ENCODE measurements around the gene WWOX. TPM values are rescaled to one million over a fixed set of nuclear protein-coding genes. Genes with fewer than 3 reads are reported as not detected.
A peak's percentile ranks its signal among the peaks of the same experiment; 100 is the strongest.

WWOX gene
- polyA plus RNA-seq, 1 donor (not counting 4 experiments of a cell fraction or from before 2014, with no cell fraction given): 5.1 TPM

DNA sequence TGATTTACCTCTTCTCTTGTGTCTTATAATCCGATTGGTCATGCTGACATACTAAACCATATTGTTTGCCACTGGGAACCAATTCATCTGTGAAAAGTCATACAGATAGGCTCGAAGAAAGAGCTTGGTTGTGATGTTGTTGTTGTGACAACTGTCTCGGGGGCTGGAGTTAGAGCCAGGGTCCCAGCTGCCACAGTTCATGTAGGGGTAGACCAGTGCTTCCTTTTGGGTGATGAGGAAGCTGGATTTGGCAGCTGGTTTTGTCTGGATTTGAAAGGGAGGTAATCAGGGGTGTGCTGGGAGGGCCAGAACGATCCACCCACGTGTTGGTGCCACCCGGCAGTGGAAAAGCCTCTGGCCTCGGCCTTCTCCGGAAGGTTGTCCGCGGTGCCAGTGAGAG is 438.1 kb downstream of the WWOX start:
- no peak for FAIRE-seq

DNA sequence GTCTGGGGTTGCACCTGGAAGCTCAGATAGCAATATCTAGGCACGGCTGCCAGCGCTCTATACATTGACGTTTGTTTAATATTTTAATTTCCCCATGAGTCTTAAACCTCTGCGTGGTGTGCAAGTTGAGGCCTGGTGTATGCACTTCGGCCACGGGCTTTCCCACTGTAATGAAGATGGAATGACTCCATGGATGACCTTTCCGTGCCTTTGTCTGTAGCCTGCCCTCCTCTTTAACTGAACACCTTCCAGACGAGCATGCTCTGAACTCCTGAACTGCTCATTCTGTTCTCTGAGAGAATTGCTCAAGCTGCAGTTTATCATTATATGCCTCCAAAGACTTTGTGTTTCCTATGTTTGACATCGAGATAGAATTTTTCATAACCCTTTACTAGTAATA is 438.8 kb downstream of the WWOX start:
- no peaks in the 10 kb centered on the region for H3K79me2 ChIP-seq (ENCODE audit: control insufficient read depth, insufficient read depth, low read length)
- TF ChIP-seq, protein P1, sequence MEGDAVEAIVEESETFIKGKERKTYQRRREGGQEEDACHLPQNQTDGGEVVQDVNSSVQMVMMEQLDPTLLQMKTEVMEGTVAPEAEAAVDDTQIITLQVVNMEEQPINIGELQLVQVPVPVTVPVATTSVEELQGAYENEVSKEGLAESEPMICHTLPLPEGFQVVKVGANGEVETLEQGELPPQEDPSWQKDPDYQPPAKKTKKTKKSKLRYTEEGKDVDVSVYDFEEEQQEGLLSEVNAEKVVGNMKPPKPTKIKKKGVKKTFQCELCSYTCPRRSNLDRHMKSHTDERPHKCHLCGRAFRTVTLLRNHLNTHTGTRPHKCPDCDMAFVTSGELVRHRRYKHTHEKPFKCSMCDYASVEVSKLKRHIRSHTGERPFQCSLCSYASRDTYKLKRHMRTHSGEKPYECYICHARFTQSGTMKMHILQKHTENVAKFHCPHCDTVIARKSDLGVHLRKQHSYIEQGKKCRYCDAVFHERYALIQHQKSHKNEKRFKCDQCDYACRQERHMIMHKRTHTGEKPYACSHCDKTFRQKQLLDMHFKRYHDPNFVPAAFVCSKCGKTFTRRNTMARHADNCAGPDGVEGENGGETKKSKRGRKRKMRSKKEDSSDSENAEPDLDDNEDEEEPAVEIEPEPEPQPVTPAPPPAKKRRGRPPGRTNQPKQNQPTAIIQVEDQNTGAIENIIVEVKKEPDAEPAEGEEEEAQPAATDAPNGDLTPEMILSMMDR (optimal IDR thresholded peaks at IDR 0.05 in 1 of 3, IDR thresholded peaks at IDR 0.05 in 1 of 3, conservative IDR thresholded peaks at IDR 0.05 in 1 of 3; ENCODE audit: extremely low read depth in 1 of 3, insufficient read depth in 2 of 3, low read length in 3 of 3): no peak
- TF ChIP-seq EZH2 (IDR thresholded peaks at IDR 0.05; ENCODE audit: low read length): no peak
- no peaks in the 10 kb centered on the region for H3K9me1 ChIP-seq (ENCODE audit: control insufficient read depth, extremely low read depth, insufficient read depth, low read length)
- H2AFZ ChIP-seq (ENCODE audit: control insufficient read depth, low read length): no peak overlapping the region
- FAIRE-seq: no peak
- H3K4me1 ChIP-seq (ENCODE audit: control insufficient read depth, extremely low read depth, insufficient read depth, low read length): no peaks in the 10 kb centered on the region
- H4K20me1 ChIP-seq (ENCODE audit: control insufficient read depth, extremely low read depth, insufficient read depth, low read length): no peaks in the 10 kb centered on the region
- no peak for DNase-seq (ENCODE audit: low read depth, low spot score)
- dilution Hi-C loops (cut with MboI; ENCODE audit: extremely low pct_ligation_motif_present, low sequenced_read_pairs): no loop called here
- no peak overlapping the region for H3K27ac ChIP-seq (ENCODE audit: control insufficient read depth, insufficient read depth, low read length)
- H3K36me3 ChIP-seq (ENCODE audit: control insufficient read depth in 2 of 2, extremely low read depth in 1 of 2, insufficient read depth in 2 of 2, low read length in 2 of 2): no peaks in the 10 kb centered on the region
- no peak overlapping the region for H3K9ac ChIP-seq (ENCODE audit: control insufficient read depth, extremely low read depth, insufficient read depth, low read length)
- no peaks in the 10 kb centered on the region for H3K27me3 ChIP-seq (ENCODE audit: control insufficient read depth, extremely low read depth, insufficient read depth, low read length)
- H3K4me2 ChIP-seq (ENCODE audit: control insufficient read depth, extremely low read depth, insufficient read depth, low read depth, low read length): no peak overlapping the region
- H3K9me3 ChIP-seq (ENCODE audit: control insufficient read depth, low read depth, low read length): no peaks in the 10 kb centered on the region
- no peak overlapping the region for H3K4me3 ChIP-seq (ENCODE audit: control insufficient read depth in 2 of 3, extremely low read depth in 1 of 3, insufficient read depth in 2 of 3, low read depth in 1 of 3, low read length in 3 of 3)

More for the DNA sequence above, 438.1 kb downstream of the WWOX start:
- no peaks in the 10 kb centered on the region for H3K27me3 ChIP-seq (ENCODE audit: control insufficient read depth, extremely low read depth, insufficient read depth, low read length)
- no peaks in the 10 kb centered on the region for H3K4me1 ChIP-seq (ENCODE audit: control insufficient read depth, extremely low read depth, insufficient read depth, low read length)
- no peak overlapping the region for H3K9ac ChIP-seq (ENCODE audit: control insufficient read depth, extremely low read depth, insufficient read depth, low read length)
- H3K4me3 ChIP-seq (ENCODE audit: control insufficient read depth in 2 of 3, extremely low read depth in 1 of 3, insufficient read depth in 2 of 3, low read depth in 1 of 3, low read length in 3 of 3): no peak overlapping the region
- no peak for DNase-seq (ENCODE audit: low read depth, low spot score)
- no peak for TF ChIP-seq EZH2 (IDR thresholded peaks at IDR 0.05; ENCODE audit: low read length)
- TF ChIP-seq, protein P1 (optimal IDR thresholded peaks at IDR 0.05 in 1 of 3, IDR thresholded peaks at IDR 0.05 in 1 of 3, conservative IDR thresholded peaks at IDR 0.05 in 1 of 3; ENCODE audit: extremely low read depth in 1 of 3, insufficient read depth in 2 of 3, low read length in 3 of 3): no peak
- H3K79me2 ChIP-seq (ENCODE audit: control insufficient read depth, insufficient read depth, low read length): no peaks in the 10 kb centered on the region
- peak overlapping the region; percentile 6 for H2AFZ ChIP-seq (ENCODE audit: control insufficient read depth, low read length)
- H3K36me3 ChIP-seq (ENCODE audit: control insufficient read depth in 2 of 2, extremely low read depth in 1 of 2, insufficient read depth in 2 of 2, low read length in 2 of 2): no peaks in the 10 kb centered on the region
- no peaks in the 10 kb centered on the region for H3K9me1 ChIP-seq (ENCODE audit: control insufficient read depth, extremely low read depth, insufficient read depth, low read length)
- no peaks in the 10 kb centered on the region for H3K9me3 ChIP-seq (ENCODE audit: control insufficient read depth, low read depth, low read length)
- H4K20me1 ChIP-seq (ENCODE audit: control insufficient read depth, extremely low read depth, insufficient read depth, low read length): no peaks in the 10 kb centered on the region
- dilution Hi-C loops (cut with MboI; ENCODE audit: extremely low pct_ligation_motif_present, low sequenced_read_pairs): no loop called here
- no peak overlapping the region for H3K27ac ChIP-seq (ENCODE audit: control insufficient read depth, insufficient read depth, low read length)
- H3K4me2 ChIP-seq (ENCODE audit: control insufficient read depth, extremely low read depth, insufficient read depth, low read depth, low read length): no peak overlapping the region

Data from keratinocyte (primary cell).